Endothelial cell of umbilical vein (primary cell): ENCODE data around the gene RPS6KA4. TPM values are rescaled to one million over a fixed set of nuclear protein-coding genes. Genes with fewer than 3 reads are reported as not detected.

Experiments used
- BruUV-seq: library from RNA; stranded (reverse); fragments of 400-500 nt; replicated peaks from 2 replicates; lab custom pipeline; 2021; lab: Mats Ljungman, UMichigan
- CTCF ChIA-PET: fragments of 300-600, 350-600 bp; sonication (Branson Sonifier 250); formaldehyde crosslinking; loops from one replicate; lab custom pipeline; 2021; ENCODE audit warnings: antibody characterized with exemption, inconsistent platforms; lab: Charles Lee
- POLR2A ChIA-PET: fragments of 300-600, 350-600 bp; sonication (Branson Sonifier 250); formaldehyde crosslinking; loops from one replicate; lab custom pipeline; 2021; ENCODE audit warnings: antibody characterized with exemption, inconsistent platforms; lab: Charles Lee
- DNase-seq: peaks from one replicate; pipeline ENCODE4 v3.0.0-alpha.2; 2011; ENCODE audit warnings: low read depth, low spot score
- FAIRE-seq: peaks from 2 replicates; lab custom pipeline; 2011; peaks lifted over from hg19 to GRCh38; lab: Jason Lieb, UNC
- H2AFZ ChIP-seq: 2 replicates; pipeline ENCODE4 v1.6.0; 2012; ENCODE audit warnings: low read depth, low read length, control low read depth, inconsistent platforms
- H3K27ac ChIP-seq: 2 replicates; pipeline ENCODE4 v1.5.1; 2011; ENCODE audit warnings: low read depth, mild to moderate bottlenecking, control low read depth, low read length, moderate library complexity; ENCODE audit not compliant: insufficient read depth
- H3K27me3 ChIP-seq, 2 experiments: 2 replicates each; pipeline versions ENCODE4 v1.6.0 to v1.6.1; 2011; ENCODE audit warnings: low read length in 2 of 2, mixed read lengths in 1 of 2; ENCODE audit not compliant: control insufficient read depth in 2 of 2, insufficient read depth in 2 of 2
- H3K36me3 ChIP-seq, 2 experiments: 2 replicates in 1 of 2; 3 replicates in 1 of 2; pipeline ENCODE4 v1.5.1; 2011; ENCODE audit warnings: low read length in 2 of 2, mild to moderate bottlenecking in 1 of 2, moderate library complexity in 1 of 2; ENCODE audit not compliant: control insufficient read depth in 2 of 2, insufficient read depth in 2 of 2; ENCODE audit errors: extremely low read depth in 1 of 2
- H3K4me1 ChIP-seq: 3 replicates; pipeline ENCODE4 v1.5.1; 2011; ENCODE audit warnings: mild to moderate bottlenecking, low read length; ENCODE audit not compliant: control insufficient read depth, insufficient read depth; ENCODE audit errors: extremely low read depth
- H3K4me2 ChIP-seq: 2 replicates; pipeline ENCODE4 v1.6.1; 2011; ENCODE audit warnings: low read length, control low read depth, mixed read lengths; ENCODE audit not compliant: insufficient read depth
- H3K4me3 ChIP-seq, 3 experiments: fragments of 200-600 bp in 1 of 3; sonication (generic), shearing (Covaris generic) in 1 of 3; replicated peaks in 1 of 3; 2 replicates each; pipeline ENCODE4 v1.5.1; 2011 to 2016; ENCODE audit warnings: control low read depth in 3 of 3, low read length in 3 of 3, mild to moderate bottlenecking in 2 of 3, inconsistent platforms in 1 of 3, low read depth in 1 of 3, moderate library complexity in 1 of 3; ENCODE audit not compliant: insufficient read depth in 1 of 3
- H3K79me2 ChIP-seq: 2 replicates; pipeline ENCODE4 v1.6.0; 2012; ENCODE audit warnings: low read length, inconsistent platforms; ENCODE audit not compliant: control insufficient read depth, insufficient read depth
- H3K9ac ChIP-seq: replicated peaks from 2 replicates; pipeline ENCODE3; 2011; ENCODE audit warnings: low read length, control low read depth; ENCODE audit not compliant: insufficient read depth; ENCODE audit errors: extremely low read depth
- H3K9me1 ChIP-seq: replicated peaks from 3 replicates; pipeline ENCODE4 v1.6.0; 2011; ENCODE audit warnings: mild to moderate bottlenecking, low read length; ENCODE audit not compliant: control insufficient read depth, insufficient read depth; ENCODE audit errors: extremely low read depth
- H3K9me3 ChIP-seq: replicated peaks from 2 replicates; pipeline ENCODE4 v1.5.1; 2012; ENCODE audit warnings: low read length, inconsistent platforms; ENCODE audit not compliant: control insufficient read depth, insufficient read depth
- H4K20me1 ChIP-seq: replicated peaks from 2 replicates; pipeline ENCODE3; 2011; ENCODE audit warnings: mild to moderate bottlenecking, low read length; ENCODE audit not compliant: control insufficient read depth, insufficient read depth; ENCODE audit errors: extremely low read depth
- EZH2 ChIP-seq: IDR thresholded peaks from 2 replicates; pipeline ENCODE4 v1.6.1; 2012; ENCODE audit warnings: borderline replicate concordance, low read depth, mild to moderate bottlenecking, moderate library complexity, low read length, inconsistent platforms; ENCODE audit not compliant: severe bottlenecking
- FOS ChIP-seq: IDR thresholded peaks from 2 replicates; pipeline ENCODE4 v1.6.1; 2011; ENCODE audit warnings: mild to moderate bottlenecking, low read length, moderate library complexity, borderline replicate concordance; ENCODE audit not compliant: insufficient read depth
- GATA2 ChIP-seq: IDR thresholded peaks from 2 replicates; pipeline ENCODE4 v1.7.0; 2011; ENCODE audit warnings: low read depth, mild to moderate bottlenecking, moderate library complexity, mixed read lengths, low read length; ENCODE audit not compliant: insufficient read length, insufficient read depth
- JUN ChIP-seq: IDR thresholded peaks from 2 replicates; pipeline ENCODE4 v1.6.1; 2011; ENCODE audit warnings: borderline replicate concordance, low read depth; ENCODE audit not compliant: insufficient read length, insufficient read depth
- MYC ChIP-seq: IDR thresholded peaks from one replicate; pipeline ENCODE4 v1.6.1; 2011; ENCODE audit warnings: mild to moderate bottlenecking, low read depth, low read length
- POLR2A ChIP-seq: IDR thresholded peaks from 2 replicates; pipeline ENCODE4 v1.6.1; 2012; ENCODE audit warnings: low read depth, mild to moderate bottlenecking, control low read depth, low read length
- POLR2AphosphoS5 ChIP-seq: IDR thresholded peaks from 2 replicates; pipeline ENCODE4 v1.6.1; 2012; ENCODE audit warnings: low read depth, mild to moderate bottlenecking, control low read depth, low read length, moderate library complexity; ENCODE audit not compliant: insufficient read depth
- dilution Hi-C: fragments of 300-500 bp; cut with MboI; formaldehyde crosslinking; loops from one replicate; pipeline ENCODE4 v1.15.0; 2019; ENCODE audit warnings: low sequenced_read_pairs; ENCODE audit not compliant: extremely low pct_ligation_motif_present
- intact Hi-C: fragments of 100-400 bp; cut with micrococcal nuclease; formaldehyde crosslinking; loops from one replicate; pipeline ENCODE4 v1.10.0; 2022
- polyA plus RNA-seq, 4 experiments: library from polyadenylated mRNA; depleted of rRNA in 3 of 4; stranded (reverse) in 3 of 4; unstranded in 1 of 4; fragments of >200 nt; gene quantifications; 2 replicates each; pipeline versions ENCODE4 v1.2.1 to v1.2.3, GENCODE V29; 2011 to 2012; ENCODE audit warnings: missing spikeins in 1 of 4
- total RNA-seq: library from RNA; stranded (reverse); gene quantifications from 2 replicates; pipeline ENCODE4 v1.2.3, GENCODE V29; 2021
- TF ChIP-seq, protein P1 (sequence below): IDR thresholded peaks from 2 replicates; pipeline ENCODE4 v1.6.1; 2011; ENCODE audit not compliant: insufficient read depth, insufficient read length
- TF ChIP-seq, protein P2 (sequence below), 2 donors: IDR thresholded peaks; 1 replicate in 1 of 2; 2 replicates in 1 of 2; pipeline ENCODE4 v1.5.1; 2011; ENCODE audit warnings: low read length in 2 of 2, mild to moderate bottlenecking in 2 of 2, moderate library complexity in 2 of 2, control low read depth in 1 of 2, inconsistent platforms in 1 of 2, low read depth in 1 of 2; ENCODE audit not compliant: insufficient read depth in 1 of 2; ENCODE audit errors: extremely low read depth in 1 of 2

The RPS6KA4 gene
- total and polyA plus RNA-seq, 2 donors (not counting 3 experiments of a cell fraction or from before 2014, with no cell fraction given) = 26.5 to 44.1 TPM

DNA sequence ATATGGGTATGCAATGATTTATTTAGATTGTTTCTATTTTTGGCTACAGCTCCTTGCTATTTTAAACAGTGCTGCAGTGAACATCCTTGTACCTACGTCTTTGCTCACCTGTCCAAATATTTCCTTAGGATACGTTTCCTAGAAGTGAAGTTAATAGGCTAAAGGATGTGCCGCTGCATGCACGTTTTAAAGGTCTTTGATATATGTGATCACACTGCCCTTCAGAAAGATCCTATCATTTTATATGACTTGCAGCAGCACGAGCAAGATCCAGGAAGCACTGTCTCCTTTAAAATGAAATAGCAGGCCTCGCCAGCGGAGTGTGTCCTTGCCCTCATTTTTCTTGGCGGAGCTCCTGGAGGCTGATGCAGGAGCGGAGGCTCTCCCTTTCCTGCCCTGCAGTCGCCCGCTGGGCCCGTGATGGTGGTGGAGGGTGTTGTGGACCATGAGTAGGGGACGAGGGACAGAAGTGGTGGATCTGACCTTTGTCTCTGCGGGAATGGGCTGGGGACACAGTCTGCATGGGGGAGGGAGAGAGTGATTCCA is 19.4 kb downstream of the RPS6KA4 start:
- H3K4me2 ChIP-seq = no peak overlapping the region
- H2AFZ ChIP-seq = no peak overlapping the region
- no peak overlapping the region for H3K9ac ChIP-seq
- no peak overlapping the region for H3K4me3 ChIP-seq
- ChIA-PET CTCF (interaction anchor here (2.1 kb wide), 1 partner anchor 70 kb away, joined by 5 read pairs; no protein-coding TSS in a partner anchor), POLR2A (no interaction called here)
- DNase-seq = no peak
- no peaks in the 10 kb centered on the region for H3K4me1 ChIP-seq
- no peaks in the 10 kb centered on the region for H3K79me2 ChIP-seq
- TF ChIP-seq MYC (no peak), POLR2A (no peak), EZH2 (no peak), JUN (no peak), FOS (no peak), GATA2 (no peak), POLR2AphosphoS5 (no peak)
- TF ChIP-seq, protein P1, sequence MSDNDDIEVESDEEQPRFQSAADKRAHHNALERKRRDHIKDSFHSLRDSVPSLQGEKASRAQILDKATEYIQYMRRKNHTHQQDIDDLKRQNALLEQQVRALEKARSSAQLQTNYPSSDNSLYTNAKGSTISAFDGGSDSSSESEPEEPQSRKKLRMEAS = no peak
- TF ChIP-seq, protein P2, sequence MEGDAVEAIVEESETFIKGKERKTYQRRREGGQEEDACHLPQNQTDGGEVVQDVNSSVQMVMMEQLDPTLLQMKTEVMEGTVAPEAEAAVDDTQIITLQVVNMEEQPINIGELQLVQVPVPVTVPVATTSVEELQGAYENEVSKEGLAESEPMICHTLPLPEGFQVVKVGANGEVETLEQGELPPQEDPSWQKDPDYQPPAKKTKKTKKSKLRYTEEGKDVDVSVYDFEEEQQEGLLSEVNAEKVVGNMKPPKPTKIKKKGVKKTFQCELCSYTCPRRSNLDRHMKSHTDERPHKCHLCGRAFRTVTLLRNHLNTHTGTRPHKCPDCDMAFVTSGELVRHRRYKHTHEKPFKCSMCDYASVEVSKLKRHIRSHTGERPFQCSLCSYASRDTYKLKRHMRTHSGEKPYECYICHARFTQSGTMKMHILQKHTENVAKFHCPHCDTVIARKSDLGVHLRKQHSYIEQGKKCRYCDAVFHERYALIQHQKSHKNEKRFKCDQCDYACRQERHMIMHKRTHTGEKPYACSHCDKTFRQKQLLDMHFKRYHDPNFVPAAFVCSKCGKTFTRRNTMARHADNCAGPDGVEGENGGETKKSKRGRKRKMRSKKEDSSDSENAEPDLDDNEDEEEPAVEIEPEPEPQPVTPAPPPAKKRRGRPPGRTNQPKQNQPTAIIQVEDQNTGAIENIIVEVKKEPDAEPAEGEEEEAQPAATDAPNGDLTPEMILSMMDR (IDR thresholded peaks at IDR 0.05; ENCODE audit: extremely low read depth in 1 of 2, insufficient read depth in 1 of 2, low read depth in 1 of 2, low read length in 2 of 2) = no peak
- no peaks in the 10 kb centered on the region for H3K9me1 ChIP-seq
- peak; percentile 28 for FAIRE-seq
- H3K27ac ChIP-seq = no peak overlapping the region
- BruUV-seq = no TSS peak
- H4K20me1 ChIP-seq = no peaks in the 10 kb centered on the region
- no peaks in the 10 kb centered on the region for H3K9me3 ChIP-seq
- no peaks in the 10 kb centered on the region for H3K27me3 ChIP-seq
- intact Hi-C loops = no loop called here
- no peaks in the 10 kb centered on the region for H3K36me3 ChIP-seq
- dilution Hi-C loops = no loop called here
